ENCODE results near the gene PDE5A. TPM values are rescaled to one million over a fixed set of nuclear protein-coding genes. Genes with fewer than 3 reads are reported as not detected.

PDE5A gene
- total RNA-seq, 4 donors from 2014 or later, result 5.7 to 12.2 (median 11.8) TPM

GRCh38 chr4:119652998-119653397, 24.4 kb upstream of the PDE5A start:
- WGBS, 2 donors, result 92 to 94% methylated on average over 1 of the region's 1 CpG
- no peak for DNase-seq (ENCODE audit: low spot score in 2 of 2)
- no peak for TF ChIP-seq CTCF (IDR thresholded peaks at IDR 0.05)
- intact Hi-C loops (cut with DNase I; ENCODE audit: low total_unique reads), result loop anchor here (5.0 kb wide), 1 partner anchor 1999 kb away; no protein-coding TSS in a partner anchor
- no peak overlapping the region for H3K4me3 ChIP-seq (ENCODE audit: low read depth, poor library complexity, severe bottlenecking)

GRCh38 chr4:119648398-119648797, 19.8 kb upstream of the PDE5A start:
- H3K4me3 ChIP-seq (ENCODE audit: low read depth, poor library complexity, severe bottlenecking), result no peak overlapping the region
- no peak for DNase-seq (ENCODE audit: low spot score in 2 of 2)
- intact Hi-C loops (cut with DNase I; ENCODE audit: low total_unique reads), result no loop called here
- TF ChIP-seq CTCF (IDR thresholded peaks at IDR 0.05), result no peak
- TF ChIP-seq POLR2A (IDR thresholded peaks at IDR 0.05), result no peak
- 85 to 90% methylated on average over 2 of the region's 2 CpGs for WGBS, 2 donors

DNA sequence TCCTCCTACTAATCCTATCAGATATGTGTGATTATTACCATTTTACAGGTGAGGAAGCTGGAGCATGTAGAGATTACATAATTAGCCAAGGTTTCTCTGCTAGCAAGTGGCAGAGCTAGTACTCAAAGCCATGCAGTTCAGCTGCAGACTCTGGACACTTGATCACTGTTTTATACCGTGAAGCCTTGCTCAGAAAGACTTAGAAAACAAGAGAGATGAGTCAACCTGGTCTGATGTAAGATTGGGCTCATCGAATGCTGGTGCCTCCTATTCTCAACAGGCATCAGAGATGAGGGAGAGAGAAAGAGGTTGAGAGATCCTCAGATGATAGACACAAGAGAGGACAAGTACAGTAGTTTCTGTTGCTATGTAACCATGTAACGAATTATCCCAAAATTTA, 19.0 kb upstream of the PDE5A start:
- TF ChIP-seq POLR2A (IDR thresholded peaks at IDR 0.05) (no peak), CTCF (IDR thresholded peaks at IDR 0.05) (no peak)
- no peak for DNase-seq (ENCODE audit: low spot score in 2 of 2)
- intact Hi-C loops (cut with DNase I; ENCODE audit: low total_unique reads), result no loop called here
- no peak overlapping the region for H3K4me3 ChIP-seq (ENCODE audit: low read depth, poor library complexity, severe bottlenecking)
- WGBS, 2 donors, result 76 to 78% methylated on average over 3 of the region's 3 CpGs

DNA sequence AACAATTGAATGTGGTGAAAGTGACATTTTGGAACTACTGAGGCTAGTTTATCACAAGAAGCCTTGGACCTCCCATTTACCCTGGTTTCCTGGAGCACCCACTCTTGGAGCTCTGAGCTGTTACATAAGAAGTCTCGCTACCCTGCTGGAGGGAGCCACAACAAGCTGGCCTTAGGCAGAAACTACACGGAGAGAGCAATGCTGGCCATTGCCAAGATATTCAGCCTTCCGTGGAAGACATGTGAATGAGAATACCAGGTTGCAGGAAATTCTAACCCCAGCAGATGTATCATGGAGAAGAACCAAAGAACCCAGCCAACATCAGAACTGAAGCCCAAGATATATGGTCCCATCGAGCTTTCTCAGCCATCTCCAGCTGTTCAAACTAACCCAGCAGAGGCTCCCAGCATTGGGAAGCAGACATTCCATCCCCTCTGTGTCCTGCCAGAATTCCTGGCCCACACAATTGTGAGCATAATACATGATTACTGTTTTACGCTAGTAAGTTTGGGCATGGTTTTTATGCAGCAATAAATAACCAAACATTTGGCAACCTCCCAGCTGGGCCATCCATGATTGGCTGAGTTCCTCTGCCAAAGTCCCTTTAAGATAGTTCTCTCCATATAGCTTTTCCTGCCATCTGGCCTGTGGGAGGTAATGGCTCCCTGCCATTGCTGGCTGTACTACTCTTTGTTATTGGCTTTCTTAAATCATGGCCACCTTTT, 17.9 kb upstream of the PDE5A start:
- no peak for TF ChIP-seq CTCF (IDR thresholded peaks at IDR 0.05)
- no peak for TF ChIP-seq POLR2A (IDR thresholded peaks at IDR 0.05)
- H3K4me3 ChIP-seq (ENCODE audit: low read depth, poor library complexity, severe bottlenecking), result no peak overlapping the region
- 29 to 41% methylated on average over 5 of the region's 5 CpGs for WGBS, 2 donors
- intact Hi-C loops (cut with DNase I; ENCODE audit: low total_unique reads), result no loop called here
- DNase-seq (ENCODE audit: low spot score in 2 of 2), result no peak

DNA sequence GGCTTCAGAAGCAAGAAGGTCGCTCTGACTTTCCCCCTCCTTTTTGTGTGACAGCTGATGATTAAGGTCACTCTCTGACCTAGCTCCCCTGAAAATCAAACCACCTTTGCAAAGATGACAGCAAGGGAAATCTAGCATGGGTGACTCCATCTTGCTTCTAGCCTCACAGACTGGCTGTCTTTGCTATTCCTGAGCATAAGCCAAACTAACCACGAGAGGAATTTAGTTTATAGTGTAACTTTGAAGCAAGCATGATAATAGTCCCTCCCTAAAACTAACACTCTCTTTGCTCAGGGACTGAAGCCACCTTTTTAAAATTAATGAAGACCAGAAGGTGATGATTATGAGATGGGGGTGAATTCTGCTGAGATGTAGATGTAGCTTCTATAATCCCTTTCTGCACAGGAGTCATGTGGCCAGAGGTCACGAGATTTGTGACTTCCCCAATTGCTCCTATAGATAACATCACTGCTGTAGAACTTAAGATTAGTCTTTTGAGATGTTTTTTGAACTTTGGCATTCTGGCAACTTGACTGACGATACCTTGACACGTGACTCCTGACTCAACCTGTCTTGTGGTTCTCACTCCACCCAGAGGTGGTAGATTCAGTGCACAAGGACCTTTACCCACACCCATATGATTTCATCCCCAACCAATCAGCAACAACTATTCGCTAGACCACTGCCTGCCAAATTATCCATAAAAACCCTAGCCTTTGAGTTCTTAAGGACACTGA, 14.9 kb upstream of the PDE5A start:
- no peak overlapping the region for H3K4me3 ChIP-seq (ENCODE audit: low read depth, poor library complexity, severe bottlenecking)
- intact Hi-C loops (cut with DNase I; ENCODE audit: low total_unique reads), result no loop called here
- no peak for DNase-seq (ENCODE audit: low spot score in 2 of 2)
- 64 to 66% methylated on average over 6 of the region's 6 CpGs for WGBS, 2 donors
- no peak for TF ChIP-seq POLR2A (IDR thresholded peaks at IDR 0.05)
- TF ChIP-seq CTCF (IDR thresholded peaks at IDR 0.05), result no peak

Measured in lower leg skin (tissue), 4 donors.